Keratinocyte (primary cell): ENCODE results near the gene ZNF451.

ENCODE experiments used
- EZH2 ChIP-seq: IDR thresholded peaks from one replicate; pipeline ENCODE4 v1.6.1; 2012; ENCODE audit warnings: inconsistent platforms, mild to moderate bottlenecking, low read length, moderate library complexity
- TF ChIP-seq, protein P1 (sequence below), 3 experiments: IDR thresholded peaks in 1 of 3; conservative IDR thresholded peaks in 1 of 3; optimal IDR thresholded peaks in 1 of 3; 2 replicates in 2 of 3; 3 replicates in 1 of 3; pipeline versions ENCODE3 to v1.5.1; 2011; ENCODE audit warnings: low read length in 3 of 3, mild to moderate bottlenecking in 3 of 3, moderate library complexity in 2 of 3, control low read depth in 1 of 3, inconsistent platforms in 1 of 3; ENCODE audit not compliant: insufficient read depth in 2 of 3; ENCODE audit errors: extremely low read depth in 1 of 3

DNA sequence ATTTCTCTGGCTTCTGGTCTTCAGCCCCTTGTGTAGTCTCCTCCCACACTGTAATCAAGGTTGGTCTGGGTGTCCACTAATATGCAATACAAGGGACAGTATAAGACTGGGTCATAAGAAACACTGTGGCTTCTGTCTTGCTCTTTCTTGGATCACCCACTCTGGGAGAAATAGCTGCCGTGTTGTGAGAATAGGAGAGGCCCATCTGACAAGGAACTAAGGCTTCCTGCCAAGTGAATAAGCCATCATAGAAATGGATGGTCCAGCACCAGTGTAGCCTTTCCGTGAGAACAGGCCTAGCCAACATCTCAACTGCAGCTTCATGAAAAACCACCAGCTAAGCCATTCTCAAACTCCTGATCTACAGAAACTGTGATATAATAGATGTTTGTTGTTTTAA, 105.5 kb downstream of the ZNF451 start:
- TF ChIP-seq, protein P1, sequence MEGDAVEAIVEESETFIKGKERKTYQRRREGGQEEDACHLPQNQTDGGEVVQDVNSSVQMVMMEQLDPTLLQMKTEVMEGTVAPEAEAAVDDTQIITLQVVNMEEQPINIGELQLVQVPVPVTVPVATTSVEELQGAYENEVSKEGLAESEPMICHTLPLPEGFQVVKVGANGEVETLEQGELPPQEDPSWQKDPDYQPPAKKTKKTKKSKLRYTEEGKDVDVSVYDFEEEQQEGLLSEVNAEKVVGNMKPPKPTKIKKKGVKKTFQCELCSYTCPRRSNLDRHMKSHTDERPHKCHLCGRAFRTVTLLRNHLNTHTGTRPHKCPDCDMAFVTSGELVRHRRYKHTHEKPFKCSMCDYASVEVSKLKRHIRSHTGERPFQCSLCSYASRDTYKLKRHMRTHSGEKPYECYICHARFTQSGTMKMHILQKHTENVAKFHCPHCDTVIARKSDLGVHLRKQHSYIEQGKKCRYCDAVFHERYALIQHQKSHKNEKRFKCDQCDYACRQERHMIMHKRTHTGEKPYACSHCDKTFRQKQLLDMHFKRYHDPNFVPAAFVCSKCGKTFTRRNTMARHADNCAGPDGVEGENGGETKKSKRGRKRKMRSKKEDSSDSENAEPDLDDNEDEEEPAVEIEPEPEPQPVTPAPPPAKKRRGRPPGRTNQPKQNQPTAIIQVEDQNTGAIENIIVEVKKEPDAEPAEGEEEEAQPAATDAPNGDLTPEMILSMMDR (optimal IDR thresholded peaks at IDR 0.05 in 1 of 3, IDR thresholded peaks at IDR 0.05 in 1 of 3, conservative IDR thresholded peaks at IDR 0.05 in 1 of 3; ENCODE audit: extremely low read depth in 1 of 3, insufficient read depth in 2 of 3, low read length in 3 of 3) = no peak
- no peak for TF ChIP-seq EZH2
